ENCODE measurements around the gene ZFPM1. TPM values are rescaled to one million over a fixed set of nuclear protein-coding genes. Genes with fewer than 3 reads are reported as not detected.
"Not testable (repeated sequence)": the region's sequence is repeated elsewhere in the genome, so short reads cannot be mapped to it uniquely, and the experiment has no call there.

ZFPM1 gene
- total and polyA plus RNA-seq, 4 donors, result 0.19 to 12.8 (median 5.3) TPM

GRCh38 chr16:88516601-88517061, 63.6 kb downstream of the ZFPM1 start:
- no peak for TF ChIP-seq RAD21 (IDR thresholded peaks at IDR 0.05)
- no peak for TF ChIP-seq TAF1 (conservative IDR thresholded peaks at IDR 0.05)
- TF ChIP-seq HNF4A (conservative IDR thresholded peaks at IDR 0.05), result no peak
- no peak for TF ChIP-seq JUND (IDR thresholded peaks at IDR 0.05)
- TF ChIP-seq EGR1 (IDR thresholded peaks at IDR 0.05; ENCODE audit: low read depth in 2 of 2), result no peak
- no peak for TF ChIP-seq FOXA2 (IDR thresholded peaks at IDR 0.05)
- TF ChIP-seq ZBTB33 (IDR thresholded peaks at IDR 0.05), result no peak
- no peak for TF ChIP-seq FOXA1 (IDR thresholded peaks at IDR 0.05)
- TF ChIP-seq CTCF (IDR thresholded peaks at IDR 0.05; ENCODE audit: low read depth, low read length, missing input control), result no peak
- no peak for TF ChIP-seq SP1 (IDR thresholded peaks at IDR 0.05)
- no peak for TF ChIP-seq REST (IDR thresholded peaks at IDR 0.05)
- no peak for TF ChIP-seq YY1 (IDR thresholded peaks at IDR 0.05)
- TF ChIP-seq NR2F2 (IDR thresholded peaks at IDR 0.05), result no peak
- no peak for TF ChIP-seq MAX (IDR thresholded peaks at IDR 0.05)
- TF ChIP-seq GABPA (IDR thresholded peaks at IDR 0.05 in 1 of 2, conservative IDR thresholded peaks at IDR 0.05 in 1 of 2), result no peak
- no peak for TF ChIP-seq HNF4G (IDR thresholded peaks at IDR 0.05)
- no peak for TF ChIP-seq ATF3 (IDR thresholded peaks at IDR 0.05)
- no peak for TF ChIP-seq RXRA (IDR thresholded peaks at IDR 0.05)
- H3K4me3 ChIP-seq (ENCODE audit: low read depth in 1 of 3, low read length in 3 of 3), result no peak overlapping the region
- no peaks in the 10 kb centered on the region for H3K4me1 ChIP-seq (ENCODE audit: control insufficient read depth in 4 of 4, insufficient read depth in 4 of 4, low read length in 3 of 4)
- no peak overlapping the region for H3K9ac ChIP-seq (ENCODE audit: low read depth in 1 of 2, low read length in 2 of 2)
- H3K27me3 ChIP-seq (ENCODE audit: control insufficient read depth in 4 of 4, insufficient read depth in 4 of 4, low read length in 3 of 4), result no peaks in the 10 kb centered on the region
- no peaks in the 10 kb centered on the region for H3K9me3 ChIP-seq (ENCODE audit: control insufficient read depth in 4 of 4, low read length in 3 of 4)
- 87% methylated on average over 20 of the region's 20 CpGs for WGBS
- no peak overlapping the region for H3K27ac ChIP-seq (ENCODE audit: low read depth in 1 of 2, low read length in 2 of 2)
- DNase-seq (ENCODE audit: low spot score), result no peak
- H3K36me3 ChIP-seq (ENCODE audit: control insufficient read depth in 4 of 4, insufficient read depth in 3 of 4, low read depth in 1 of 4, low read length in 3 of 4), result peaks cover 0 to 11% (median under 1%) of the 10 kb centered on the region in 4 donors

GRCh38 chr16:88517208-88517774, 64.2 kb downstream of the ZFPM1 start:
- H3K36me3 ChIP-seq (ENCODE audit: control insufficient read depth in 4 of 4, insufficient read depth in 3 of 4, low read depth in 1 of 4, low read length in 3 of 4), result peaks cover 0 to 11% (median 1%) of the 10 kb centered on the region in 4 donors
- not testable (repeated sequence) for H3K27ac ChIP-seq (ENCODE audit: low read depth in 1 of 2, low read length in 2 of 2); H3K4me1 ChIP-seq (ENCODE audit: control insufficient read depth in 4 of 4, insufficient read depth in 4 of 4, low read length in 3 of 4); DNase-seq (ENCODE audit: low spot score); H3K9me3 ChIP-seq (ENCODE audit: control insufficient read depth in 4 of 4, low read length in 3 of 4); H3K9ac ChIP-seq (ENCODE audit: low read depth in 1 of 2, low read length in 2 of 2); H3K27me3 ChIP-seq (ENCODE audit: control insufficient read depth in 4 of 4, insufficient read depth in 4 of 4, low read length in 3 of 4); H3K4me3 ChIP-seq (ENCODE audit: low read depth in 1 of 3, low read length in 3 of 3)
- WGBS, result 98% methylated on average over 1 of the region's 1 CpG

GRCh38 chr16:88518411-88519111, 65.5 kb downstream of the ZFPM1 start:
- H3K4me1 ChIP-seq (ENCODE audit: control insufficient read depth in 4 of 4, insufficient read depth in 4 of 4, low read length in 3 of 4); H3K27ac ChIP-seq (ENCODE audit: low read depth in 1 of 2, low read length in 2 of 2); DNase-seq (ENCODE audit: low spot score); H3K9me3 ChIP-seq (ENCODE audit: control insufficient read depth in 4 of 4, low read length in 3 of 4); H3K4me3 ChIP-seq (ENCODE audit: low read depth in 1 of 3, low read length in 3 of 3); H3K27me3 ChIP-seq (ENCODE audit: control insufficient read depth in 4 of 4, insufficient read depth in 4 of 4, low read length in 3 of 4); H3K9ac ChIP-seq (ENCODE audit: low read depth in 1 of 2, low read length in 2 of 2): not testable (repeated sequence)
- peaks cover 0 to 11% (median 1%) of the 10 kb centered on the region in 4 donors for H3K36me3 ChIP-seq (ENCODE audit: control insufficient read depth in 4 of 4, insufficient read depth in 3 of 4, low read depth in 1 of 4, low read length in 3 of 4)
- 99% methylated on average over 4 of the region's 4 CpGs for WGBS

Measured in liver (tissue), 9 donors.